GM18505 (cell line): ENCODE measurements around the gene MYADML2.

ENCODE experiments used
- ATAC-seq: cut with Tn5 transposase; IDR thresholded peaks from one replicate; pipeline ENCODE4 v1.9.1; 2021; ENCODE audit not compliant: unreplicated experiment
- POLR2A ChIP-seq: IDR thresholded peaks from 4 replicates; pipeline ENCODE4 v1.6.1; 2011; ENCODE audit warnings: borderline replicate concordance; ENCODE audit not compliant: insufficient read depth, insufficient read length; ENCODE audit errors: extremely low read depth

The MYADML2 gene

GRCh38 chr17:81944858-81945257 lies 2.2 kb downstream of the MYADML2 start:
- ATAC-seq: no peak
- no peak for TF ChIP-seq POLR2A

- ATAC-seq: no peak
- TF ChIP-seq POLR2A: no peak
Measured at GRCh38 chr17:81942167-81942553, 4.9 kb downstream of the MYADML2 start.

- ATAC-seq: no peak
- no peak for TF ChIP-seq POLR2A
Measured at GRCh38 chr17:81941484-81942166, 5.4 kb downstream of the MYADML2 start.

GRCh38 chr17:81940538-81941483 lies 6.2 kb downstream of the MYADML2 start:
- TF ChIP-seq POLR2A: no peak
- no peak for ATAC-seq

GRCh38 chr17:81939881-81940385 lies 7.1 kb downstream of the MYADML2 start:
- ATAC-seq: no peak
- TF ChIP-seq POLR2A: no peak

- no peak for ATAC-seq
- no peak for TF ChIP-seq POLR2A
Measured at GRCh38 chr17:81939218-81939617, 7.8 kb downstream of the MYADML2 start.

- no peak for ATAC-seq
- TF ChIP-seq POLR2A: no peak
Measured at GRCh38 chr17:81935709-81936084, 11.3 kb downstream of the MYADML2 start.

- TF ChIP-seq POLR2A: no peak
- ATAC-seq: no peak
Measured at GRCh38 chr17:81934850-81935708, 12.0 kb downstream of the MYADML2 start.

- ATAC-seq: no peak
- no peak for TF ChIP-seq POLR2A
Measured at GRCh38 chr17:81934098-81934757, 12.8 kb downstream of the MYADML2 start.

- ATAC-seq: no peak
- TF ChIP-seq POLR2A: no peak
Measured at GRCh38 chr17:81933178-81933699, 13.8 kb downstream of the MYADML2 start.

GRCh38 chr17:81932333-81932983 lies 14.6 kb downstream of the MYADML2 start:
- no peak for TF ChIP-seq POLR2A
- ATAC-seq: no peak
